Loucy (cell line): ENCODE data around the gene SP8.

Experiments used
- EZH2phosphoT487 ChIP-seq: fragments of 200-600 bp; IDR thresholded peaks from 2 replicates; pipeline ENCODE4 v1.6.1; 2018; ENCODE audit warnings: antibody characterized with exemption, mild to moderate bottlenecking, moderate library complexity, borderline replicate concordance
- TF ChIP-seq, protein P1 (sequence below): fragments of 200-600 bp; sonication (generic); conservative IDR thresholded peaks from 2 replicates; pipeline ENCODE4 v1.5.1; 2014; ENCODE audit warnings: mild to moderate bottlenecking, antibody characterized with exemption, low read length

DNA sequence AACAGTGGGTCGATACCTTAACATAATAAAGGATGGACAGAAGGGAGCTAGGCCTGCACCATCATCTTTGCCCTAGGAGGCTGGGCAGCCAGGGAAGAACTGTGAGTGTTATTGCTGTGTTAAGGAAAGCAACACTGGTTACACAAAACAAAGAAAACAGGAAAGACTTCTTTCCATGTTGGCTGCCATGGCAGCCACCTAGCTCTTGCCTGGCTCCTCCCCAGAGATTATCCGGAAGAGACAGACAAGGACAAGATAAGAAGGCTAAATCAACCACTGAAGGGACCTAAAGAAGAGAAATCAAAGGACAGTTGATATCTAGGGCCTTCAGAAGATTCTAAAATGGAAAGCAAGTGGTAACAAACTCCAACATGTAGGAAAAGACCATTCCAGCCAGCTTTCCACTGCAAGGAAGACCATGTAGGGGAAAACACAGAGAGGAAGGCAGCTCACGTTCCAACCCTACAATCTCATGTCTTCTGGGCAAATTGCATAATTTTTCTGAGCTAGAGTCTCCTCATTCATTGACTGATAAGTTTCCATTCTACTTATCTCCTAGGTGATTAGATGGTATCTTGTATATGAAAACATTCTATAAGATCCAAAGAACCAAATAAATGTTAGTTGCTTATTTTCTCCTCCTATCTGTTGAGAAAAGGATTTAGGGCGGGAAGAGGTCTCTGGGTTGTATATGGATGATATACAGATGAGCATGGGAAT lies 51.2 kb downstream of the SP8 start:
- TF ChIP-seq, protein P1, sequence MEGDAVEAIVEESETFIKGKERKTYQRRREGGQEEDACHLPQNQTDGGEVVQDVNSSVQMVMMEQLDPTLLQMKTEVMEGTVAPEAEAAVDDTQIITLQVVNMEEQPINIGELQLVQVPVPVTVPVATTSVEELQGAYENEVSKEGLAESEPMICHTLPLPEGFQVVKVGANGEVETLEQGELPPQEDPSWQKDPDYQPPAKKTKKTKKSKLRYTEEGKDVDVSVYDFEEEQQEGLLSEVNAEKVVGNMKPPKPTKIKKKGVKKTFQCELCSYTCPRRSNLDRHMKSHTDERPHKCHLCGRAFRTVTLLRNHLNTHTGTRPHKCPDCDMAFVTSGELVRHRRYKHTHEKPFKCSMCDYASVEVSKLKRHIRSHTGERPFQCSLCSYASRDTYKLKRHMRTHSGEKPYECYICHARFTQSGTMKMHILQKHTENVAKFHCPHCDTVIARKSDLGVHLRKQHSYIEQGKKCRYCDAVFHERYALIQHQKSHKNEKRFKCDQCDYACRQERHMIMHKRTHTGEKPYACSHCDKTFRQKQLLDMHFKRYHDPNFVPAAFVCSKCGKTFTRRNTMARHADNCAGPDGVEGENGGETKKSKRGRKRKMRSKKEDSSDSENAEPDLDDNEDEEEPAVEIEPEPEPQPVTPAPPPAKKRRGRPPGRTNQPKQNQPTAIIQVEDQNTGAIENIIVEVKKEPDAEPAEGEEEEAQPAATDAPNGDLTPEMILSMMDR, result no peak
- no peak for TF ChIP-seq EZH2phosphoT487
